Subcutaneous adipose tissue (tissue), 4 donors: ENCODE measurements around the gene IQSEC1. TPM values are rescaled to one million over a fixed set of nuclear protein-coding genes. Genes with fewer than 3 reads are reported as not detected.

Experiments
- total RNA-seq, 4 donors: library from RNA; depleted of rRNA; stranded (reverse); fragments of >200 nt; gene quantifications; one replicate each; pipeline ENCODE4 v1.1.0, GENCODE V29; 2016
- TF ChIP-seq, protein P1 (sequence below): fragments of 450-650 bp; IDR thresholded peaks from one replicate; pipeline ENCODE4 v1.5.1; 2016; ENCODE audit warnings: low read depth, mild to moderate bottlenecking, control low read depth, antibody characterized with exemption, moderate library complexity

The IQSEC1 gene
- total RNA-seq, 4 donors from 2014 or later: 44.3 to 99.1 (median 51.8) TPM

GRCh38 chr3:13111873-13112520 lies 38.8 kb upstream of the IQSEC1 start:
- TF ChIP-seq, protein P1, sequence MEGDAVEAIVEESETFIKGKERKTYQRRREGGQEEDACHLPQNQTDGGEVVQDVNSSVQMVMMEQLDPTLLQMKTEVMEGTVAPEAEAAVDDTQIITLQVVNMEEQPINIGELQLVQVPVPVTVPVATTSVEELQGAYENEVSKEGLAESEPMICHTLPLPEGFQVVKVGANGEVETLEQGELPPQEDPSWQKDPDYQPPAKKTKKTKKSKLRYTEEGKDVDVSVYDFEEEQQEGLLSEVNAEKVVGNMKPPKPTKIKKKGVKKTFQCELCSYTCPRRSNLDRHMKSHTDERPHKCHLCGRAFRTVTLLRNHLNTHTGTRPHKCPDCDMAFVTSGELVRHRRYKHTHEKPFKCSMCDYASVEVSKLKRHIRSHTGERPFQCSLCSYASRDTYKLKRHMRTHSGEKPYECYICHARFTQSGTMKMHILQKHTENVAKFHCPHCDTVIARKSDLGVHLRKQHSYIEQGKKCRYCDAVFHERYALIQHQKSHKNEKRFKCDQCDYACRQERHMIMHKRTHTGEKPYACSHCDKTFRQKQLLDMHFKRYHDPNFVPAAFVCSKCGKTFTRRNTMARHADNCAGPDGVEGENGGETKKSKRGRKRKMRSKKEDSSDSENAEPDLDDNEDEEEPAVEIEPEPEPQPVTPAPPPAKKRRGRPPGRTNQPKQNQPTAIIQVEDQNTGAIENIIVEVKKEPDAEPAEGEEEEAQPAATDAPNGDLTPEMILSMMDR: no peak

GRCh38 chr3:13111173-13111872 lies 38.1 kb upstream of the IQSEC1 start:
- TF ChIP-seq, protein P1: no peak

GRCh38 chr3:13110678-13111116 lies 37.5 kb upstream of the IQSEC1 start:
- TF ChIP-seq, protein P1: no peak

GRCh38 chr3:13109516-13109915 lies 36.3 kb upstream of the IQSEC1 start:
- TF ChIP-seq, protein P1: no peak

DNA sequence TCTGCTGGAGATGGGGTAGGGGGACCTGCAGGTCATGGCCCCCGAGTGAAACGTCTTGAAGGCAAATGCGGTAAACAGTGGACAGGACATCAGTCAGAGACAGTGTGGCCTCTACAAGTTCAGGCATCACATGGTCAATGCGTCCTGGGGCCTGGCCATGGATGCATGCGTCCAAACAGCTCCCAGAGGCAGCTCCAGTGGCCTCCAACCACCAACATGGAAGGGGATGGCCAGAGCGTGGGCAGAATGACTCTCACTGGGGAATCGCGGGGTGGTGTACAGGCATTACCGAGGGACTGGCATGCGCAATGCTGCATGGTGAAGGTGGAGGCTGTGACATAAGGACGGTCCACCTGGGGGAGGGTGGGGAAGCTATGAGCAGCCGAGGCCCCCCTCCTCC lies 35.6 kb upstream of the IQSEC1 start:
- TF ChIP-seq, protein P1: no peak

GRCh38 chr3:13107661-13108060 lies 34.4 kb upstream of the IQSEC1 start:
- TF ChIP-seq, protein P1: no peak

GRCh38 chr3:13106308-13107001 lies 33.2 kb upstream of the IQSEC1 start:
- TF ChIP-seq, protein P1: no peak
